MM.1S (cell line): Measurements from ENCODE around the gene BPIFB3.

Experiments used
- DNase-seq: peaks from one replicate; pipeline ENCODE4 v3.0.0-alpha.2; 2015
- H2AFZ ChIP-seq: fragments of 300-600 bp; sonication (generic); 2 replicates; pipeline ENCODE4 v1.6.0; 2016; ENCODE audit warnings: antibody characterized with exemption, low read length
- H3F3A ChIP-seq: fragments of 300-600 bp; sonication (generic); 2 replicates; pipeline ENCODE4 v1.6.1; 2016; ENCODE audit warnings: mild to moderate bottlenecking, antibody characterized with exemption, low read length, moderate library complexity, mixed read lengths; ENCODE audit not compliant: insufficient read depth
- H3K27ac ChIP-seq: fragments of 300-600 bp; sonication (generic); 2 replicates; pipeline ENCODE4 v1.5.1; 2016; ENCODE audit warnings: mild to moderate bottlenecking, low read length
- H3K27me3 ChIP-seq: fragments of 300-600 bp; sonication (generic); replicated peaks from 2 replicates; pipeline ENCODE4 v1.6.0; 2016; ENCODE audit warnings: low read length; ENCODE audit not compliant: insufficient read depth
- H3K36me3 ChIP-seq: fragments of 300-600 bp; sonication (generic); replicated peaks from 2 replicates; pipeline ENCODE4 v1.6.1; 2016; ENCODE audit warnings: mild to moderate bottlenecking, low read length, mixed read lengths; ENCODE audit not compliant: insufficient read depth
- H3K4me1 ChIP-seq: fragments of 300-600 bp; sonication (generic); 2 replicates; pipeline ENCODE4 v1.6.1; 2016; ENCODE audit warnings: low read length, mixed read lengths
- H3K4me2 ChIP-seq: fragments of 300-600 bp; sonication (generic); 2 replicates; pipeline ENCODE4 v1.6.0; 2016; ENCODE audit warnings: low read depth, low read length
- H3K4me3 ChIP-seq: fragments of 300-600 bp; sonication (generic); 2 replicates; pipeline ENCODE4 v1.5.1; 2016; ENCODE audit warnings: low read length, mixed read lengths
- H3K79me2 ChIP-seq: fragments of 300-600 bp; sonication (generic); 2 replicates; pipeline ENCODE4 v1.6.1; 2016; ENCODE audit warnings: mixed run types, low read length, mixed read lengths
- H3K9ac ChIP-seq: fragments of 300-600 bp; sonication (generic); 2 replicates; pipeline ENCODE4 v1.6.1; 2016; ENCODE audit warnings: low read length, mixed read lengths
- H3K9me2 ChIP-seq: fragments of 300-600 bp; sonication (generic); replicated peaks from 2 replicates; pipeline ENCODE4 v1.6.1; 2016; ENCODE audit warnings: mild to moderate bottlenecking, low read length, mixed read lengths; ENCODE audit not compliant: insufficient read depth
- H3K9me3 ChIP-seq: fragments of 300-600 bp; sonication (generic); replicated peaks from 2 replicates; pipeline ENCODE4 v1.6.1; 2016; ENCODE audit warnings: mild to moderate bottlenecking, low read length, mixed read lengths; ENCODE audit not compliant: insufficient read depth
- H4K20me1 ChIP-seq: fragments of 300-600 bp; sonication (generic); 2 replicates; pipeline ENCODE4 v1.6.1; 2016; ENCODE audit warnings: mild to moderate bottlenecking, low read length, moderate library complexity, mixed read lengths; ENCODE audit not compliant: insufficient read depth
- EZH2 ChIP-seq: fragments of 300-600 bp; sonication (generic); optimal IDR thresholded peaks from 2 replicates; pipeline ENCODE3; 2017; ENCODE audit warnings: low read depth, mild to moderate bottlenecking, antibody characterized with exemption, low read length, mixed read lengths
- EZH2phosphoT487 ChIP-seq: fragments of 300-600 bp; sonication (generic); IDR thresholded peaks from 2 replicates; pipeline ENCODE4 v1.6.1; 2018; ENCODE audit warnings: antibody characterized with exemption, low read length
- TF ChIP-seq, protein P1 (sequence below): fragments of 300-600 bp; sonication (generic); IDR thresholded peaks from 2 replicates; pipeline ENCODE4 v1.5.1; 2016; ENCODE audit warnings: antibody characterized with exemption, low read length, mixed read lengths

Gene BPIFB3

DNA sequence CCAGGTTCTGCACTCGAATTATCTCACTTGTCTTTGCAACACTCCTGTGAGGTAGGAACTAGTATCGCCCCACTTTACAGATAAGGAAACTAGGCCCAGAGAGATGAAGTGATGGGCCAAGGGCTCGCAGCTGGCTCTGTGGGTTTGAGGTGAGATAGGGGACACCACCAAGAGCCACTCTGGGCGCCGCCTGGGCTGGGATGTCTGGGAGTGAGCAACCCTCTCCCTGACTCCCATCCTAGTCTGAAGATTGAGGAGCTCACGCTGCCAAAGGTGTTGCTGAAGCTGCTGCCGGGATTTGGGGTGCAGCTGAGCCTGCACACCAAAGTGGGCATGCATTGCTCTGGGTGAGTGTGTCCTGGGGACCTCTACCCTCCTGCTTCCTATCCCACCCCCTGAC, 5.4 kb downstream of the BPIFB3 start:
- Histone ChIP-seq H2AFZ (no peak overlapping the region), H3K4me1 (no peaks in the 10 kb centered on the region), H3K4me2 (no peak overlapping the region), H3K9me3 (no peaks in the 10 kb centered on the region), H3K9me2 (no peaks in the 10 kb centered on the region), H3K27me3 (peaks cover 52% of the 10 kb centered on the region), H3K79me2 (no peaks in the 10 kb centered on the region), H3F3A (no peaks in the 10 kb centered on the region), H3K36me3 (no peaks in the 10 kb centered on the region), H3K9ac (no peak overlapping the region), H4K20me1 (no peaks in the 10 kb centered on the region), H3K4me3 (no peak overlapping the region), H3K27ac (no peak overlapping the region)
- DNase-seq = no peak
- TF ChIP-seq, protein P1, sequence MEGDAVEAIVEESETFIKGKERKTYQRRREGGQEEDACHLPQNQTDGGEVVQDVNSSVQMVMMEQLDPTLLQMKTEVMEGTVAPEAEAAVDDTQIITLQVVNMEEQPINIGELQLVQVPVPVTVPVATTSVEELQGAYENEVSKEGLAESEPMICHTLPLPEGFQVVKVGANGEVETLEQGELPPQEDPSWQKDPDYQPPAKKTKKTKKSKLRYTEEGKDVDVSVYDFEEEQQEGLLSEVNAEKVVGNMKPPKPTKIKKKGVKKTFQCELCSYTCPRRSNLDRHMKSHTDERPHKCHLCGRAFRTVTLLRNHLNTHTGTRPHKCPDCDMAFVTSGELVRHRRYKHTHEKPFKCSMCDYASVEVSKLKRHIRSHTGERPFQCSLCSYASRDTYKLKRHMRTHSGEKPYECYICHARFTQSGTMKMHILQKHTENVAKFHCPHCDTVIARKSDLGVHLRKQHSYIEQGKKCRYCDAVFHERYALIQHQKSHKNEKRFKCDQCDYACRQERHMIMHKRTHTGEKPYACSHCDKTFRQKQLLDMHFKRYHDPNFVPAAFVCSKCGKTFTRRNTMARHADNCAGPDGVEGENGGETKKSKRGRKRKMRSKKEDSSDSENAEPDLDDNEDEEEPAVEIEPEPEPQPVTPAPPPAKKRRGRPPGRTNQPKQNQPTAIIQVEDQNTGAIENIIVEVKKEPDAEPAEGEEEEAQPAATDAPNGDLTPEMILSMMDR = no peak
- TF ChIP-seq EZH2phosphoT487 (no peak), EZH2 (no peak)

DNA sequence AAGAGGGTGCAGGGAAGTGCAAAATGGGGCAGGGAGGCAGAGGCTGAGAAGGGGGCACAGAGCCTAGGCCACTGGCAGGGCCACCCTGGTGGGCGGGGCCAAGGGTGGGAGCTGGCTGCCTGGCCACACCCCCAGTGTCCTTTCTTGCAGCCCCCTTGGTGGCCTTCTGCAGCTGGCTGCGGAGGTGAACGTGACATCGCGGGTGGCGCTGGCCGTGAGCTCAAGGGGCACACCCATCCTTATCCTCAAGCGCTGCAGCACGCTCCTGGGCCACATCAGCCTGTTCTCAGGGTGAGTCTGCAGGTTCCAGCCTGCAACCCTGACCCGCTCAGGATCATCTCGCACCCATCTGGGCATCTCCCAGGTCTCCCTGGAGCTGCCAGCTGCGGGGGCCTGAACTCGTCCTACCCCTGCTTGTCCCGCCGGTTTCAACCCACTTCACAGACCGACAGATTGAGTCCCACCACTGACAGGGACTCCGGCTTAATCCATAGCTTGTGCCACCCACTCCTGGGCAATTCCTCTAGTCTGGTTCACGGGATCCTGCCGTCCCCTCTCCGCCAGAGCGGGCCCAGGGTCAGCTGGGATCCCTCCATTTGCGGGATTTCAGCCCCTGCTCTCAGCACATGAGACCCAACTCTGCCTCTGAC, 6.2 kb downstream of the BPIFB3 start:
- H3K9me3 ChIP-seq = no peaks in the 10 kb centered on the region
- H3K4me1 ChIP-seq = no peaks in the 10 kb centered on the region
- H3K9me2 ChIP-seq = no peaks in the 10 kb centered on the region
- no peaks in the 10 kb centered on the region for H3K36me3 ChIP-seq
- H4K20me1 ChIP-seq = no peaks in the 10 kb centered on the region
- H3K27ac ChIP-seq = no peak overlapping the region
- H3F3A ChIP-seq = no peaks in the 10 kb centered on the region
- H3K79me2 ChIP-seq = no peaks in the 10 kb centered on the region
- TF ChIP-seq EZH2phosphoT487 (no peak), EZH2 (no peak)
- TF ChIP-seq, protein P1 = no peak
- no peak overlapping the region for H2AFZ ChIP-seq
- peaks cover 44% of the 10 kb centered on the region for H3K27me3 ChIP-seq
- DNase-seq = no peak
- no peak overlapping the region for H3K4me3 ChIP-seq
- H3K9ac ChIP-seq = no peak overlapping the region
- no peak overlapping the region for H3K4me2 ChIP-seq

DNA sequence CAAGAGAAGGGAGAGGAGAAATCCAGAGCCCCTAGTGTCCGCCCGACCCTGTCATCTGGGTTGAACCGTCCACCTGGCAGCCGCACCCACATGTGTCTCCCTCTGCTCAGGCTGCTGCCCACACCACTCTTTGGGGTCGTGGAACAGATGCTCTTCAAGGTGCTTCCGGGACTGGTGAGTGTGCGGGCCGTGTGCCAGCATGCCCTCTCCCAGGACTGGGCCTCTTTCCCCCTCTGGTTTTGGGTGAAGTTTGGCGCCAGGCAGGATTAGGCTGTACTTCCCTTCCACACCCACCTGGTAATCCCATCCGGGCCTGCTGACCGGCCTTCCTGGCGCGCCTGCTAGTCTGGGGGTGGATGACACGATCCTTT, 7.9 kb downstream of the BPIFB3 start:
- no peak for DNase-seq
- Histone ChIP-seq H3K4me1 (no peaks in the 10 kb centered on the region), H3K9me3 (no peaks in the 10 kb centered on the region), H3K27me3 (peaks cover 27% of the 10 kb centered on the region), H2AFZ (no peak overlapping the region), H3K79me2 (no peaks in the 10 kb centered on the region), H3K9ac (no peak overlapping the region), H3K4me3 (no peak overlapping the region), H3F3A (no peaks in the 10 kb centered on the region), H3K36me3 (no peaks in the 10 kb centered on the region), H3K4me2 (no peak overlapping the region), H4K20me1 (no peaks in the 10 kb centered on the region), H3K27ac (no peak overlapping the region), H3K9me2 (no peaks in the 10 kb centered on the region)
- TF ChIP-seq EZH2 (no peak), EZH2phosphoT487 (no peak)
- TF ChIP-seq, protein P1 = no peak
